ENCODE measurements around the gene MCM5. TPM values are rescaled to one million over a fixed set of nuclear protein-coding genes. Genes with fewer than 3 reads are reported as not detected.
"Not testable (repeated sequence)": the region's sequence is repeated elsewhere in the genome, so short reads cannot be mapped to it uniquely, and the experiment has no call there.

The MCM5 gene
- total RNA-seq, 1 donor from 2014 or later: 206 TPM

- intact Hi-C loops (cut with micrococcal nuclease): no loop called here
Observed at GRCh38 chr22:35377735-35378134, 22.2 kb upstream of the MCM5 start.

GRCh38 chr22:35378621-35379020 is 21.3 kb upstream of the MCM5 start:
- intact Hi-C loops (cut with micrococcal nuclease): no loop called here

GRCh38 chr22:35379146-35379993 is 20.6 kb upstream of the MCM5 start:
- intact Hi-C loops (cut with micrococcal nuclease): no loop called here

GRCh38 chr22:35380013-35380412 is 19.9 kb upstream of the MCM5 start:
- intact Hi-C loops (cut with micrococcal nuclease): no loop called here

GRCh38 chr22:35380537-35381423 is 19.2 kb upstream of the MCM5 start, which contains the start of gene HMOX1:
TSS of gene HMOX1 (plus strand) at chr22:35381096. CDS start at chr22:35381174, 78 bp downstream.
- intact Hi-C loops (cut with micrococcal nuclease): loop anchor here (1.0 kb wide), 1 partner anchor 20 kb away; the partner anchor contains the start of gene MCM5

- intact Hi-C loops (cut with micrococcal nuclease): loop anchor here (1.0 kb wide), 1 partner anchor 19 kb away; the partner anchor contains the start of gene MCM5
Observed at GRCh38 chr22:35381424-35382009, 18.4 kb upstream of the MCM5 start.

GRCh38 chr22:35383679-35384071 is 16.3 kb upstream of the MCM5 start:
- intact Hi-C loops (cut with micrococcal nuclease): no loop called here

- intact Hi-C loops (cut with micrococcal nuclease): no loop called here
Observed at GRCh38 chr22:35384527-35384926, 15.4 kb upstream of the MCM5 start.

- intact Hi-C loops (cut with micrococcal nuclease): no loop called here
Observed at GRCh38 chr22:35384975-35385588, 14.9 kb upstream of the MCM5 start.

GRCh38 chr22:35386670-35387288 is 13.2 kb upstream of the MCM5 start:
- intact Hi-C loops (cut with micrococcal nuclease): no loop called here

- intact Hi-C loops (cut with micrococcal nuclease): no loop called here
Observed at GRCh38 chr22:35390933-35391332, 9.0 kb upstream of the MCM5 start.

GRCh38 chr22:35392357-35392756 is 7.6 kb upstream of the MCM5 start:
- intact Hi-C loops (cut with micrococcal nuclease): no loop called here

- intact Hi-C loops (cut with micrococcal nuclease): no loop called here
Observed at GRCh38 chr22:35393116-35394010, 6.6 kb upstream of the MCM5 start.

- intact Hi-C loops (cut with micrococcal nuclease): no loop called here
Observed at GRCh38 chr22:35394011-35394312, 6.0 kb upstream of the MCM5 start.

GRCh38 chr22:35394810-35395563 is 5.0 kb upstream of the MCM5 start:
- intact Hi-C loops (cut with micrococcal nuclease): no loop called here

- intact Hi-C loops (cut with micrococcal nuclease): not testable (repeated sequence)
Observed at GRCh38 chr22:35396622-35397021, 3.3 kb upstream of the MCM5 start.

GRCh38 chr22:35397095-35397904 is 2.6 kb upstream of the MCM5 start:
- intact Hi-C loops (cut with micrococcal nuclease): no loop called here

GRCh38 chr22:35398591-35398973 is 1.4 kb upstream of the MCM5 start:
- intact Hi-C loops (cut with micrococcal nuclease): no loop called here
